ENCODE data around the gene MAG. TPM values are rescaled to one million over a fixed set of nuclear protein-coding genes. Genes with fewer than 3 reads are reported as not detected.

MAG gene, protein sequence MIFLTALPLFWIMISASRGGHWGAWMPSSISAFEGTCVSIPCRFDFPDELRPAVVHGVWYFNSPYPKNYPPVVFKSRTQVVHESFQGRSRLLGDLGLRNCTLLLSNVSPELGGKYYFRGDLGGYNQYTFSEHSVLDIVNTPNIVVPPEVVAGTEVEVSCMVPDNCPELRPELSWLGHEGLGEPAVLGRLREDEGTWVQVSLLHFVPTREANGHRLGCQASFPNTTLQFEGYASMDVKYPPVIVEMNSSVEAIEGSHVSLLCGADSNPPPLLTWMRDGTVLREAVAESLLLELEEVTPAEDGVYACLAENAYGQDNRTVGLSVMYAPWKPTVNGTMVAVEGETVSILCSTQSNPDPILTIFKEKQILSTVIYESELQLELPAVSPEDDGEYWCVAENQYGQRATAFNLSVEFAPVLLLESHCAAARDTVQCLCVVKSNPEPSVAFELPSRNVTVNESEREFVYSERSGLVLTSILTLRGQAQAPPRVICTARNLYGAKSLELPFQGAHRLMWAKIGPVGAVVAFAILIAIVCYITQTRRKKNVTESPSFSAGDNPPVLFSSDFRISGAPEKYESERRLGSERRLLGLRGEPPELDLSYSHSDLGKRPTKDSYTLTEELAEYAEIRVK
- total RNA-seq (10 to 100 TPM in 1 of 9 donors, 1 to 10 TPM in 6, under 1 TPM in 1, not detected in 1; 0.45 to 45.0 (median 4.4) TPM), polyA plus RNA-seq (under 1 TPM; 0.33 to 0.88 (median 0.40) TPM)
- long read RNA-seq, donor 1, partial matches to known transcripts: 5 of 5 reads
- long read RNA-seq, donor 1, other reads (novel, unspliced or antisense): 0 of 5 reads
- long read RNA-seq, donor 2: 0 reads
- long read RNA-seq, donor 3, partial matches to known transcripts: 9 of 10 reads
- long read RNA-seq, donor 3, other reads (novel, unspliced or antisense): 0 of 10 reads
- long read RNA-seq, donor 4, partial matches to known transcripts: 1 of 2 reads
- long read RNA-seq, donor 4, other reads (novel, unspliced or antisense): 1 of 2 reads
- long read RNA-seq, donor 5: 0 reads
- long read RNA-seq, donor 6, partial matches to known transcripts: 8 of 9 reads
- long read RNA-seq, donor 6, other reads (novel, unspliced or antisense): 1 of 9 reads
- long read RNA-seq, donor 7: 0 reads
- long read RNA-seq, donor 8, partial matches to known transcripts: 12 of 13 reads
- long read RNA-seq, donor 8, other reads (novel, unspliced or antisense): 0 of 13 reads
- long read RNA-seq, donor 9, partial matches to known transcripts: 10 of 11 reads
- long read RNA-seq, donor 9, other reads (novel, unspliced or antisense): 0 of 11 reads
- long read RNA-seq, donor 10, partial matches to known transcripts: 0 of 1 reads
- long read RNA-seq, donor 10, other reads (novel, unspliced or antisense): 0 of 1 reads

DNA sequence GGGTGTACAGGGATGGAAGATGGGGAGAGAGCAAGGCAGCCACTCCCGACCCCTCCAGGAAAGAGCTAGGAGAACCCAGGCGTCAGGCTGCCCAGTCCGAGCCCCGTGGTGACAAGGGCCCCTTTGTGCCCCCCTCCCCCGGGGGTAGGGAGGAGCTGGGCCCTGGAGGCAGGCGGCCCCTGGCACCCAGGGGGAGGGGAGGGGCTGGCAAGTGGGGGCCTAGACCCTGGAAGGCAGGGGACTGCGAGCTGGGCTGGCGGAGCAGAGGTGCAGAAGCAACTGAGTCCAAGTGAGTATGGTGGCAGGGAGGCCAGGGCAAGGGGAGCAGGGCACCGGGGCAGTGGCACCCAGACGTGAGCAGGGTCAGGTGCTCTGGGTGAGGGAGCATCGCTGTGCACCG, at the start of gene MAG:
Gene MAG, plus strand, starts transcription at position 246 of the 400 bp plus-strand sequence. CDS start 3,248 bp downstream, outside the sequence.
- no peaks in the 10 kb centered on the region for H3K4me1 ChIP-seq (replicated peaks in 1 of 2)
- no peaks in the 10 kb centered on the region for H3K36me3 ChIP-seq (replicated peaks in 1 of 2)
- 67 to 85% (median 75%) methylated on average over 5 to 12 of the region's 12 CpGs for WGBS, 4 donors
- no peaks in the 10 kb centered on the region for H3K9me3 ChIP-seq (replicated peaks in 1 of 3)
- no peaks in the 10 kb centered on the region for H3K27me3 ChIP-seq
- H3K4me3 ChIP-seq: no peak within 1 kb of the TSS
- H3K27ac ChIP-seq: no peak within 1 kb of the TSS
- intact Hi-C loops (cut with DNase I): no loop called here
- no peak for DNase-seq
- TF ChIP-seq POLR2A (IDR thresholded peaks at IDR 0.05): no peak
- TF ChIP-seq, protein P1, sequence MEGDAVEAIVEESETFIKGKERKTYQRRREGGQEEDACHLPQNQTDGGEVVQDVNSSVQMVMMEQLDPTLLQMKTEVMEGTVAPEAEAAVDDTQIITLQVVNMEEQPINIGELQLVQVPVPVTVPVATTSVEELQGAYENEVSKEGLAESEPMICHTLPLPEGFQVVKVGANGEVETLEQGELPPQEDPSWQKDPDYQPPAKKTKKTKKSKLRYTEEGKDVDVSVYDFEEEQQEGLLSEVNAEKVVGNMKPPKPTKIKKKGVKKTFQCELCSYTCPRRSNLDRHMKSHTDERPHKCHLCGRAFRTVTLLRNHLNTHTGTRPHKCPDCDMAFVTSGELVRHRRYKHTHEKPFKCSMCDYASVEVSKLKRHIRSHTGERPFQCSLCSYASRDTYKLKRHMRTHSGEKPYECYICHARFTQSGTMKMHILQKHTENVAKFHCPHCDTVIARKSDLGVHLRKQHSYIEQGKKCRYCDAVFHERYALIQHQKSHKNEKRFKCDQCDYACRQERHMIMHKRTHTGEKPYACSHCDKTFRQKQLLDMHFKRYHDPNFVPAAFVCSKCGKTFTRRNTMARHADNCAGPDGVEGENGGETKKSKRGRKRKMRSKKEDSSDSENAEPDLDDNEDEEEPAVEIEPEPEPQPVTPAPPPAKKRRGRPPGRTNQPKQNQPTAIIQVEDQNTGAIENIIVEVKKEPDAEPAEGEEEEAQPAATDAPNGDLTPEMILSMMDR (IDR thresholded peaks at IDR 0.05): no peak

DNA sequence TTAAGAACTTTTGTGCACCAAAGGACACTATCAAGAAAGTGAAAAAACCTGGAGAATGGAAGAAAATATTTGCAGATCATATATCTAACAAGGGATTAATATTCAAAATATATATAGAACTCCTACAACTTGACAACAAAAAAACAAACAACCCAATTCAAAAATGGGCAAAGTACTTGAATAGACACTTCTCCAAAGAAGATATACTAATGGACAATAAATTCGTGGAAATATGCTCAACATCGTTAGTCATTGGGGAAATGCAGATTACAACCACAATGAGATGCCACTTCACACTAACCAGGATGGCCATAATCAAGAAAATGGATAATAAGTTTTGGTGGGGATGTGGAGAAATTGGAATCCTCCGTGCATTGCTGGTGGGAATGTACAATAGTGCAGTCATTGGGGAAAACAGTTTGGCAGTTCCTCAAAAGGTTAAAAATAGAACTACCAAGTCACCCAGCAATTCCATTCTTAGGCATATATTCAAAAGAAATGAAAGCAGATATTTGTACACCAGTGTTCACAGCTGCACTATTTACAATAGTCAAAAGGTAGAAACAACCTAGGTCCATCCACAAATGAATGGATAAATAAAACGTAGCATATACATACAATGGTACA, 45.4 kb upstream of the MAG start:
- no peak overlapping the region for H3K27ac ChIP-seq
- H3K9me3 ChIP-seq (replicated peaks in 1 of 3): peaks cover 0 to under 1% (median 0%) of the 10 kb centered on the region in 3 donors
- H3K36me3 ChIP-seq (replicated peaks in 1 of 2): no peaks in the 10 kb centered on the region
- 71 to 81% (median 79%) methylated on average over 4 of the region's 4 CpGs for WGBS, 4 donors
- TF ChIP-seq, protein P1 (IDR thresholded peaks at IDR 0.05): no peak
- no peak for TF ChIP-seq POLR2A (IDR thresholded peaks at IDR 0.05)
- intact Hi-C loops (cut with DNase I): no loop called here
- H3K27me3 ChIP-seq: peaks cover 6% of the 10 kb centered on the region
- no peak for DNase-seq
- H3K4me3 ChIP-seq: no peak overlapping the region
- H3K4me1 ChIP-seq (replicated peaks in 1 of 2): peaks cover 5 to 19% of the 10 kb centered on the region in 2 donors

DNA sequence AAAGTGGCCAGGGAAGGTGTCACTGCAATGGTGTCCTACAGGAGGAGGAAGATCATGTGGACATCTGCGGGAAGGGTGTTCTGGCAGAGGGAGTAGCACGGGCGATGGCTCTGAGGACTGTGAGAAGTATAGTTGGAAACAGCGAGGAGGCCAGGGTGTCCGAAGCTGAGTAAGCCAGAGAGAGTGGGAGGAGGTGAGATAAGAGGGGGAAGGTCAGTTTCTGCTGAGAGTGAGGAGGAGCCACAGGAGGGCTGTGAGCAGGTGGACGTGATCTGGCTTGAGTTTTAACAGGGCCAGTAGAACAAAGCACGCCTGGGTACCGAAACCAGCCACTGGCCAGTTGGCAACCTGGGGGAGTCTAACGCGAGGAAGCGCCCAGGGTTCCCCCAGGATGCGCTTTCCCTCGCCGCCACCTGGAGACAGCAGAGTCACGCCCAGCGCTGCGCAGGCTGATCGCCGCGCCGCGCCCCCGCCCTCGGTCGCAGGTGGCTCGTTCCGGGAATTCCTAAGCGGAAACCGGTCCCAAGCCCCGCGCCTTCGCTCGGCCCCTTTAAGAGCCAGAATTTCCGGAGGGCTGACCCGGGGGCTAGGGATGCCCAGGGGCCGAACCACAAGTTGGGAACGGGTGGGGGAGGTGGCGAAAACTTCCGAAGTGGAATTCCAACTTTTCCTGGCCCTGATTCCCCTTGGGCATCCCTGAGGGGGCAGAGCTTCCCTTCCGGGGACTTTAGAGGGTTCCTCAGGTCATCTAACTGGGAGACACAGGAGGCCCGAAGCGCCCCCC, 44.2 kb upstream of the MAG start:
- TF ChIP-seq, protein P1 (IDR thresholded peaks at IDR 0.05): peak in 4 of 6 experiments; percentile 27 to 41 (median 36)
- TF ChIP-seq POLR2A (IDR thresholded peaks at IDR 0.05): peak in 1 of 2 donors; percentile 36
- H3K9me3 ChIP-seq (replicated peaks in 1 of 3): no peaks in the 10 kb centered on the region
- H3K27me3 ChIP-seq: peaks cover 6% of the 10 kb centered on the region
- peak overlapping the region in 4 of 5 donors; percentile 85 to 97 (median 88) for H3K27ac ChIP-seq
- DNase-seq: peak; percentile 84 to 90 (median 89)
- peak overlapping the region in 3 of 4 donors; percentile 28 to 78 (median 69) for H3K4me3 ChIP-seq
- H3K4me1 ChIP-seq (replicated peaks in 1 of 2): peaks cover 5 to 19% of the 10 kb centered on the region in 2 donors
- intact Hi-C loops (cut with DNase I): no loop called here
- 2 to 11% (median 3%) methylated on average over 12 to 42 of the region's 42 CpGs for WGBS, 4 donors
- no peaks in the 10 kb centered on the region for H3K36me3 ChIP-seq (replicated peaks in 1 of 2)
